ENCODE results near the gene OSCAR. TPM values are rescaled to one million over a fixed set of nuclear protein-coding genes. Genes with fewer than 3 reads are reported as not detected.

OSCAR gene
- total and polyA plus RNA-seq, 2 of the 13 experiments (the other 11 are each of a cell fraction or from before 2014, with no cell fraction given): 1.9 TPM; not detected in 1

DNA sequence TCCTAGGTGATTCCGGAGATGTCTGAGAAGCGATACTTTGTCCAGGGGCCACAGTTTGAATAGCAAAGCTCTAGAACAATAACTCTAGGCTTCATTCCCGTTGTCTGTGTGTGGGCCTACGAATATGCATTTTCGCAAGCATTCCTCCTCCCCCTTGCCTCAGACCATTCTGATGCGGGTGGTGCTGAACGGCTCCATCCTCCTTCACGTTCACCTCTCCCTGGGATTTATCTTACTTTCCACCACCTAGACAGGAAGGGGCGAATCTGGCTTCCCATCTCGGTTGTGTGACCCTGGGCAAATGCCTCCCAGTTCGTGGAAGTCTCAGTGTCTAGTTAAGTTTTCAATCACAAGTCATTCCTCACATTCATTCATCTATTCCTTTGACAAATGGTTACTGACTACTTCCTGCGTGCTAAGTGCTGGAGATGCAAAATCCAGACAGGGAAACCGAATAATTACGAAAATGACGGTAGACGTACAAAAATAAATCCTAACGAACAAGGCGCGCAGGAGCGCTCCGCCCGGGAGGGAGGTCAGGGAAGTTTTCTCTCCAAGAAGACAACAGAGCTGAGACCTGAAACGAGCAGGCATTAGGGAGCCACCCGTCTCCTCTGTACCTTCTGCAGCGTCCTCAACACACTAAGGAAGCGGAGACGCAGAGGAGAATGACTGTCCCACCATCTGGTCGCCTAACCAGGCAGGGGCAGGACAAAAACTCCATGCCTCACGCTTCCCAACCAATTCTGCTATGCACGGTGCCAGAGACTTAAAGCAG, 35.7 kb upstream of the OSCAR start (continued):
- TF ChIP-seq, protein P1, sequence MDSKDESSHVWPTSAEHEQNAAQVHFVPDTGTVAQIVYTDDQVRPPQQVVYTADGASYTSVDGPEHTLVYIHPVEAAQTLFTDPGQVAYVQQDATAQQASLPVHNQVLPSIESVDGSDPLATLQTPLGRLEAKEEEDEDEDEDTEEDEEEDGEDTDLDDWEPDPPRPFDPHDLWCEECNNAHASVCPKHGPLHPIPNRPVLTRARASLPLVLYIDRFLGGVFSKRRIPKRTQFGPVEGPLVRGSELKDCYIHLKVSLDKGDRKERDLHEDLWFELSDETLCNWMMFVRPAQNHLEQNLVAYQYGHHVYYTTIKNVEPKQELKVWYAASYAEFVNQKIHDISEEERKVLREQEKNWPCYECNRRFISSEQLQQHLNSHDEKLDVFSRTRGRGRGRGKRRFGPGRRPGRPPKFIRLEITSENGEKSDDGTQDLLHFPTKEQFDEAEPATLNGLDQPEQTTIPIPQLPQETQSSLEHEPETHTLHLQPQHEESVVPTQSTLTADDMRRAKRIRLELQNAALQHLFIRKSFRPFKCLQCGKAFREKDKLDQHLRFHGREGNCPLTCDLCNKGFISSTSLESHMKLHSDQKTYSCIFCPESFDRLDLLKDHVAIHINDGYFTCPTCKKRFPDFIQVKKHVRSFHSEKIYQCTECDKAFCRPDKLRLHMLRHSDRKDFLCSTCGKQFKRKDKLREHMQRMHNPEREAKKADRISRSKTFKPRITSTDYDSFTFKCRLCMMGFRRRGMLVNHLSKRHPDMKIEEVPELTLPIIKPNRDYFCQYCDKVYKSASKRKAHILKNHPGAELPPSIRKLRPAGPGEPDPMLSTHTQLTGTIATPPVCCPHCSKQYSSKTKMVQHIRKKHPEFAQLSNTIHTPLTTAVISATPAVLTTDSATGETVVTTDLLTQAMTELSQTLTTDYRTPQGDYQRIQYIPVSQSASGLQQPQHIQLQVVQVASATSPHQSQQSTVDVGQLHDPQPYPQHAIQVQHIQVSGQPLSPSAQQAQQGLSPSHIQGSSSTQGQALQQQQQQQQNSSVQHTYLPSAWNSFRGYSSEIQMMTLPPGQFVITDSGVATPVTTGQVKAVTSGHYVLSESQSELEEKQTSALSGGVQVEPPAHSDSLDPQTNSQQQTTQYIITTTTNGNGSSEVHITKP (CRISPR knock-in tag; IDR thresholded peaks at IDR 0.05; ENCODE audit: low read depth): 0 out of 2 replicates have a peak, but pooled peaks have one; percentile 8
- TF ChIP-seq BORCS8-MEF2B (CRISPR knock-in tag; IDR thresholded peaks at IDR 0.05) (peak; percentile 42), THAP11 (CRISPR knock-in tag; IDR thresholded peaks at IDR 0.05) (no peak), ZNF576 (CRISPR knock-in tag; IDR thresholded peaks at IDR 0.05) (no peak), LCORL (IDR thresholded peaks at IDR 0.05) (no peak), LCORL (CRISPR knock-in tag; IDR thresholded peaks at IDR 0.05) (0 out of 2 replicates have a peak, but pooled peaks have one; percentile 10), DNMT1 (CRISPR knock-in tag; IDR thresholded peaks at IDR 0.05) (peak; percentile 53; the same call in 1 of the 2 replicates), RXRA (CRISPR knock-in tag; IDR thresholded peaks at IDR 0.05) (no peak), STAT5B (CRISPR knock-in tag; IDR thresholded peaks at IDR 0.05) (no peak), ZSCAN20 (CRISPR knock-in tag; IDR thresholded peaks at IDR 0.05; ENCODE audit: borderline replicate concordance) (no peak), NFYC (CRISPR knock-in tag; IDR thresholded peaks at IDR 0.05) (no peak), ELF3 (CRISPR knock-in tag; IDR thresholded peaks at IDR 0.05) (no peak), JUND (CRISPR knock-in tag; IDR thresholded peaks at IDR 0.05) (no peak), NFKB2 (CRISPR knock-in tag; IDR thresholded peaks at IDR 0.05; ENCODE audit: borderline replicate concordance) (0 out of 2 replicates have a peak, but pooled peaks have one; percentile 24), ZC3H13 (CRISPR knock-in tag; IDR thresholded peaks at IDR 0.05) (no peak), ZNF629 (CRISPR knock-in tag; conservative IDR thresholded peaks at IDR 0.05) (no peak), ZNF354B (CRISPR knock-in tag; IDR thresholded peaks at IDR 0.05) (0 out of 2 replicates have a peak, but pooled peaks have one; percentile 62), ZNF710 (CRISPR knock-in tag; IDR thresholded peaks at IDR 0.05; ENCODE audit: borderline replicate concordance) (no peak), SSRP1 (CRISPR knock-in tag; IDR thresholded peaks at IDR 0.05) (no peak)
- TF ChIP-seq, protein P2, sequence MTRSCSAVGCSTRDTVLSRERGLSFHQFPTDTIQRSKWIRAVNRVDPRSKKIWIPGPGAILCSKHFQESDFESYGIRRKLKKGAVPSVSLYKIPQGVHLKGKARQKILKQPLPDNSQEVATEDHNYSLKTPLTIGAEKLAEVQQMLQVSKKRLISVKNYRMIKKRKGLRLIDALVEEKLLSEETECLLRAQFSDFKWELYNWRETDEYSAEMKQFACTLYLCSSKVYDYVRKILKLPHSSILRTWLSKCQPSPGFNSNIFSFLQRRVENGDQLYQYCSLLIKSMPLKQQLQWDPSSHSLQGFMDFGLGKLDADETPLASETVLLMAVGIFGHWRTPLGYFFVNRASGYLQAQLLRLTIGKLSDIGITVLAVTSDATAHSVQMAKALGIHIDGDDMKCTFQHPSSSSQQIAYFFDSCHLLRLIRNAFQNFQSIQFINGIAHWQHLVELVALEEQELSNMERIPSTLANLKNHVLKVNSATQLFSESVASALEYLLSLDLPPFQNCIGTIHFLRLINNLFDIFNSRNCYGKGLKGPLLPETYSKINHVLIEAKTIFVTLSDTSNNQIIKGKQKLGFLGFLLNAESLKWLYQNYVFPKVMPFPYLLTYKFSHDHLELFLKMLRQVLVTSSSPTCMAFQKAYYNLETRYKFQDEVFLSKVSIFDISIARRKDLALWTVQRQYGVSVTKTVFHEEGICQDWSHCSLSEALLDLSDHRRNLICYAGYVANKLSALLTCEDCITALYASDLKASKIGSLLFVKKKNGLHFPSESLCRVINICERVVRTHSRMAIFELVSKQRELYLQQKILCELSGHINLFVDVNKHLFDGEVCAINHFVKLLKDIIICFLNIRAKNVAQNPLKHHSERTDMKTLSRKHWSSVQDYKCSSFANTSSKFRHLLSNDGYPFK (CRISPR knock-in tag; IDR thresholded peaks at IDR 0.05; ENCODE audit: borderline replicate concordance): 0 out of 2 replicates have a peak, but pooled peaks have one; percentile 3
